Measurements from ENCODE around the gene MYD88. TPM values are rescaled to one million over a fixed set of nuclear protein-coding genes. Genes with fewer than 3 reads are reported as not detected.

Gene MYD88
- total RNA-seq, 1 donor, result 6.9 TPM

DNA sequence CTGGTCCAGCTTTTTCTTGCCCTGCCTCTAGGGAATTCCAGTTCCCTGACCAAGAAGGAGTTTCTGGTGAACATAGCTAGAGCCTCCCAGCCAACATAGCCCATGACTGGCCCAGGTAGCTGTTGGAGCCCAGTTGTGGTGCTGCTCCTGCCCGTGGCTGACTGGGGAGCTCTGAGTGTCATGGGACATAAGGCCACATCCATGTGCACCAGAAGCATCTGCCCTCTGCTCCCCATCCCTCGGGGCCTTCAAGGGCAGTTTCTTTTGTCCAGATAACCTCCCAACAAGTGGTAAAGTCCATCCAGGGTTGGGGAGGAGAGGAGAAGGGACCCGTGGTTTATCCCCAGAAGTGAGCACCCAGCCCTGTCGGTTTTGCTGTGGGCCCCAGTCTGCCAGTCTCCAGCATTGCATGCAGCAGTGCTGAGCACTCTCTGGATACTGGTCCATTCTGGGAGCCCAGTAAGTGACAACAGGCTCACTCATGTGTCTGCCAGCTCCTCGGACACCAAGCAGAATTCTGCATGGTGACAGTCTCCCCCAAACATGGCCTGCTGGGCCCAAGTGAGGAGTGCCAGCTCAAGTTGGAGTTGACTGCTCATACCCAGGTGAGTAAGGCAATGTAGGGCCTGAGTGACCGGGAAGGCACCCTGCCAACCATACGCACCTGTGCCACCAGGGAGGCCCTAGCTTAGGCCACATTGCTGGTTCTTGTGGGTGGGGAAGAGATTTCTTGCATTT, 30.4 kb upstream of the MYD88 start:
- TF ChIP-seq, protein P1, sequence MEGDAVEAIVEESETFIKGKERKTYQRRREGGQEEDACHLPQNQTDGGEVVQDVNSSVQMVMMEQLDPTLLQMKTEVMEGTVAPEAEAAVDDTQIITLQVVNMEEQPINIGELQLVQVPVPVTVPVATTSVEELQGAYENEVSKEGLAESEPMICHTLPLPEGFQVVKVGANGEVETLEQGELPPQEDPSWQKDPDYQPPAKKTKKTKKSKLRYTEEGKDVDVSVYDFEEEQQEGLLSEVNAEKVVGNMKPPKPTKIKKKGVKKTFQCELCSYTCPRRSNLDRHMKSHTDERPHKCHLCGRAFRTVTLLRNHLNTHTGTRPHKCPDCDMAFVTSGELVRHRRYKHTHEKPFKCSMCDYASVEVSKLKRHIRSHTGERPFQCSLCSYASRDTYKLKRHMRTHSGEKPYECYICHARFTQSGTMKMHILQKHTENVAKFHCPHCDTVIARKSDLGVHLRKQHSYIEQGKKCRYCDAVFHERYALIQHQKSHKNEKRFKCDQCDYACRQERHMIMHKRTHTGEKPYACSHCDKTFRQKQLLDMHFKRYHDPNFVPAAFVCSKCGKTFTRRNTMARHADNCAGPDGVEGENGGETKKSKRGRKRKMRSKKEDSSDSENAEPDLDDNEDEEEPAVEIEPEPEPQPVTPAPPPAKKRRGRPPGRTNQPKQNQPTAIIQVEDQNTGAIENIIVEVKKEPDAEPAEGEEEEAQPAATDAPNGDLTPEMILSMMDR (IDR thresholded peaks at IDR 0.05; ENCODE audit: insufficient read depth, low read depth, low read length), result no peak
- H3K4me3 ChIP-seq (ENCODE audit: low read depth, low read length), result no peak overlapping the region
- DNase-seq (ENCODE audit: low read depth), result no peak

DNA sequence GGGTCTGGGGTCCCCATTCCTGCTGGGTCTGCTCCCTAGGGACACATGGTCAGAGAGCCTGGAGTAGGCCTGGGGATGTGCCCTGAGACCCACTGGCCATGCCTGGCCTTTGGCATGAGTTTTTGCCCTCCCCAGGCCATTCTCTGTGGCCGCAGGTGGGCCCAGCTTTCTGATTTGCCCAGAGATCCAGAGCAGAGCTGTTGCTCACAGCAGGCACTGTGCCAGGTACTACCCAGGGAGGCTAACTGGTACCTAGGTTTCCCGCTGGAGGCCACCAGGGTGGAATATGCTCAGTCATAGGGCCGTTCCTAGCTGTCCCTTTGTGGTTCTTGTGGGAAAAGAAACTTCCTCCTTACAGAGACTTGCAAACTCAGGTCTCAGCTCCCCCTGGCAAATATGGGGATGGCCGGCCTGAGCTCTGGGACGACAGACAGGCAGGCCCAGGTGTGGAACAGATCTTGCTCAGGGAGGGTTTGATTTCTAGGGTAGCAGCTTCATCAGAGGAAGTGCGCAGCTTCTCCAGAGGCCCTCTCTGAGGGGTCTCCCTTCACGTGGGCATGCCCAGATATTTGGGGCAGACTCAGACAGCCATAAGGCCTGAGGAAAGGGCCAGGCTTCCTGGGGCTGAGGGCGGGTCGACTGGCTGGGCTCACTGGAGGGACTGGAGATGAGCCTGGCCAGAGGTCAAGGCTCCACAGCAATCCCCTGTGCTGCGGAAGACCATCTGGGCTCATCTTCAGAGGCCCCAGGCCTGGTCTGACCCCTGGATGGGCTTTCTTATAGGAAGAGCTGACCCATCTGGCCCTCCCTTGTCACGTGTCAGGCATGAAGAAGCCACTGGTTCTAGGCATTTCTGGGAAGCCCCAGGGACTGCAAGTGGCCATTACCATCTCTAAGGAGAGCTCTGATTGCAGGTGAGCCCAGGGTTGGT, 29.5 kb upstream of the MYD88 start:
- TF ChIP-seq, protein P1 (IDR thresholded peaks at IDR 0.05; ENCODE audit: insufficient read depth, low read depth, low read length), result no peak
- DNase-seq (ENCODE audit: low read depth), result no peak
- H3K4me3 ChIP-seq (ENCODE audit: low read depth, low read length), result no peak overlapping the region

DNA sequence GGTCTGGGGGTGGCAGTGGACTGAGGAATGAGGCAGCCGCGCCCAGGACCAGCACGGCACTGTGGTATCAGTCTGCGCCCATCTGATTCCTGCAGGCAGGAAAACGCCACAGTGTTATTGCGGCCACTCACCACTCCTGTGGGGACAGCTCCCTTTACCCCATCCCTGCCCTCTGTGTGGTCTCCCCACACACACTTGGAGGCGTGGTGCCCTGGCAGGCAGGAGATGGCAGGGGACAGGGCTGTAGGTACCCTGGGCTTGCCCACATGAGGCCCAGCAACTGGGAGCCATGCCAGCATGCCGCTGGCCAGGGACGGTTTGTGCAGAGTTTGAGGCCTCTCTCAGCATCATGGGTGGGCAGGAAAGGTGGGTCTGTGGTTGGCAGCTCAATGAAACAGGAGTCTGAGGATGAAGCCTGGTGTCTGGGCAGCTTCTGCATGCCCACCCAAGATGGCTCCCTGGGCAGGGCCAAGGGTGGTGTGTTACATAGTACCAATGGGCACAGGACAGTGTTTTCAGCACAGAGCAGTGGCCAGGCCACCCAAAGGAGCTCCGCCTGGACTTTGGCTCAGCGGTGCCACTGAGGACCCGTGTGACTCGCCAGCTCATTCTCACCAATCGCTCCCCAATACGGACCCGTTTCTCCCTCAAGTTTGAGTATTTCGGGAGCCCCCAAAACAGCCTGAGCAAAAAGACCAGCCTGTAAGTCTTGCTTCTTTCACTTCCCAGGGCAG, 28.7 kb upstream of the MYD88 start:
- TF ChIP-seq, protein P1 (IDR thresholded peaks at IDR 0.05; ENCODE audit: insufficient read depth, low read depth, low read length), result no peak
- no peak for DNase-seq (ENCODE audit: low read depth)
- no peak overlapping the region for H3K4me3 ChIP-seq (ENCODE audit: low read depth, low read length)

DNA sequence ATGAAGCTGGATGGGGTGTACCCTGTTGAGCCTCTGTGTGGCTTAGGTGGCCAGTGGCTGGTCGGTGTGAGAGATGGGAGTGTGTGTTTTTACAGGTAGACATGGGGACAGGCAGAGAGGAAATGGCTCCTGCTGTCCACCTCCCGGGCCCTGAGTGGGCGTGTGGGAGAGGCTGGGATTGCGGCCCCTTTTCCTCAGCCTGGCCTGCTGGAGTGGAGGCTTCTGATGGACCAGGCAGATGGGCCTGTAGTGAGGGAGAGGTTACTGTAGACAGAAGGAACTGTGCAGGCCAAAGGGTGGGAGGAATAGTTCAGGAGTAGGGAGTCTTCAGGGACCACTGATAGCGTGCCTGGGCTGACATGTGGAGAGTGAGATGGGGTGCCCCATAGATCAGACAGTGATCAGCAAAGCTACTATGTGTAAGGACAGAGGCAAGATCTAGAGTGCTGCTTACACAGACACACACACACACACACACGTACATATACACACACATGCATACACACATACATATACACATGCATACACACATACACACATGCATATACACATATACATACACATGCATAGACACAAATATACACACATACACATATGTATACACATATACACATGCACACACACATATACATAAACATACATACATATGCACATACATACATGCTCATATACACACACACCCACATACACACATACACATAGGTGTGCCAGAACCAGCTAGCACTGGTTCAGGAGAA, 28.0 kb upstream of the MYD88 start:
- DNase-seq (ENCODE audit: low read depth), result no peak
- TF ChIP-seq, protein P1 (IDR thresholded peaks at IDR 0.05; ENCODE audit: insufficient read depth, low read depth, low read length), result no peak
- H3K4me3 ChIP-seq (ENCODE audit: low read depth, low read length), result no peak overlapping the region

DNA sequence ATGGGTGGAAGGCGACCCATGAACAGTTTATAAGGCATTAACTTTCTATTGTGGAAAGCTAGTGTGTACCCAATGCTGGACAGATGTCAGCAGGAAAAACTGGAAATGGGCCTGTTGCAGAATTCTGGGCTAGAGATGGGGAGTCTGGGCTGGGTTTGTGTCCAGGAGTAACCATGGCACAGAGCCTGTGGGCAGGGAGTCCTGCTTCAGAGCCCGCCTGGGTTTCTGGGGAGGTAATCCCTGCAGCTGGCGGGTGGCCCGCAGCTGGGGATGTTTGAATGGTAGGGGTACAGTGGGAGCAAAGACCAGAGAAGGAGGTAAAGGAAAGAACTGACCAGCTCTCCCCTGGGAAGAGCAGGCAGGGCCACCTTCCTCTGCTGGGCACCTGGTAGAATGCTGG, 27.3 kb upstream of the MYD88 start:
- TF ChIP-seq, protein P1 (IDR thresholded peaks at IDR 0.05; ENCODE audit: insufficient read depth, low read depth, low read length), result no peak
- no peak overlapping the region for H3K4me3 ChIP-seq (ENCODE audit: low read depth, low read length)
- DNase-seq (ENCODE audit: low read depth), result no peak
